Activated naive CD8-positive, alpha-beta T cell treated with anti-CD3 and anti-CD28 coated beads, Interleukin-2, amount 10 ng/mL, durations not matched to agents 7 days and 5 days (primary cell): ENCODE data around the gene PRUNE1. TPM values are rescaled to one million over a fixed set of nuclear protein-coding genes. Genes with fewer than 3 reads are reported as not detected.

Source experiments
- ATAC-seq: fragments of 150-1000 bp; cut with Tn5 transposase; one replicate; pipeline ENCODE4 v1.10.0; 2021; ENCODE audit warnings: low read depth, moderate library complexity
- POLR2A ChIA-PET: fragments of 350-600 bp; sonication (Branson Sonifier 250); formaldehyde crosslinking; loops from one replicate; lab custom pipeline; 2021; ENCODE audit warnings: antibody characterized with exemption; lab: Charles Lee
- DNase-seq: peaks from one replicate; pipeline ENCODE4 v3.0.0; 2021
- H3K27ac Mint-ChIP-seq: one replicate; pipeline ENCODE4 v1.8.0; 2022; ENCODE audit warnings: mild to moderate bottlenecking, mixed read lengths
- H3K27me3 Mint-ChIP-seq: one replicate; pipeline ENCODE4 v1.8.0; 2022; ENCODE audit warnings: mild to moderate bottlenecking, moderate library complexity, mixed read lengths
- H3K36me3 Mint-ChIP-seq: one replicate; pipeline ENCODE4 v1.8.0; 2021; ENCODE audit warnings: mild to moderate bottlenecking, mixed read lengths
- H3K4me1 Mint-ChIP-seq: one replicate; pipeline ENCODE4 v1.8.0; 2021; ENCODE audit warnings: mixed read lengths
- H3K4me3 Mint-ChIP-seq: one replicate; pipeline ENCODE4 v1.8.0; 2022; ENCODE audit warnings: mild to moderate bottlenecking, moderate library complexity, mixed read lengths
- H3K9me3 Mint-ChIP-seq: one replicate; pipeline ENCODE4 v1.8.0; 2021; ENCODE audit warnings: mixed read lengths
- total RNA-seq, 2 experiments: library from RNA; stranded (reverse); gene quantifications; one replicate each; pipeline ENCODE4 v1.2.3, GENCODE V29; 2021

Gene PRUNE1
- total RNA-seq, 2 experiments from 2014 or later: 22.9 to 23.2 TPM

GRCh38 chr1:150985179-150985825 lies 22.9 kb upstream of the PRUNE1 start:
- Mint-ChIP-seq H3K27me3 (peaks cover 4% of the 10 kb centered on the region), H3K4me3 (no peak overlapping the region), H3K27ac (no peak overlapping the region), H3K9me3 (no peaks in the 10 kb centered on the region), H3K36me3 (no peaks in the 10 kb centered on the region), H3K4me1 (peaks cover 9% of the 10 kb centered on the region)
- ATAC-seq: no peak
- POLR2A ChIA-PET: no interaction called here
- no peak for DNase-seq

- Mint-ChIP-seq H3K9me3 (no peaks in the 10 kb centered on the region), H3K27ac (no peak overlapping the region), H3K36me3 (no peaks in the 10 kb centered on the region), H3K4me3 (no peak overlapping the region), H3K27me3 (peaks cover 4% of the 10 kb centered on the region), H3K4me1 (peaks cover 9% of the 10 kb centered on the region)
- ATAC-seq: no peak
- POLR2A ChIA-PET: no interaction called here
- DNase-seq: no peak
Measured at GRCh38 chr1:150987924-150988323, 20.3 kb upstream of the PRUNE1 start.

- no peak for DNase-seq
- H3K9me3 Mint-ChIP-seq: no peaks in the 10 kb centered on the region
Measured at GRCh38 chr1:150992626-150993025, 15.6 kb upstream of the PRUNE1 start.

GRCh38 chr1:150994248-150994647 lies 14.0 kb upstream of the PRUNE1 start:
- Mint-ChIP-seq H3K4me1 (peaks cover 5% of the 10 kb centered on the region), H3K36me3 (no peaks in the 10 kb centered on the region), H3K27ac (no peak overlapping the region), H3K9me3 (no peaks in the 10 kb centered on the region), H3K4me3 (no peak overlapping the region), H3K27me3 (no peaks in the 10 kb centered on the region)
- DNase-seq (no peak), ATAC-seq (no peak)
- POLR2A ChIA-PET: interaction anchor here (1.5 kb wide), 1 partner anchor 25 kb away, joined by 6 read pairs; no protein-coding TSS in a partner anchor

More at GRCh38 chr1:150992626-150993025, 15.6 kb upstream of the PRUNE1 start:
- Mint-ChIP-seq H3K4me3 (no peak overlapping the region), H3K27me3 (no peaks in the 10 kb centered on the region), H3K27ac (no peak overlapping the region), H3K4me1 (peaks cover 14% of the 10 kb centered on the region), H3K36me3 (no peaks in the 10 kb centered on the region)
- POLR2A ChIA-PET: no interaction called here
- no peak for ATAC-seq

GRCh38 chr1:150995460-150995859 lies 12.8 kb upstream of the PRUNE1 start:
- POLR2A ChIA-PET: no interaction called here
- peak overlapping the region; percentile 21 for H3K27ac Mint-ChIP-seq
- H3K9me3 Mint-ChIP-seq: no peaks in the 10 kb centered on the region
- H3K4me3 Mint-ChIP-seq: no peak overlapping the region
- ATAC-seq (no peak), DNase-seq (no peak)
- H3K27me3 Mint-ChIP-seq: no peaks in the 10 kb centered on the region
- H3K4me1 Mint-ChIP-seq: peaks cover 10% of the 10 kb centered on the region
- peaks cover 4% of the 10 kb centered on the region for H3K36me3 Mint-ChIP-seq

- Mint-ChIP-seq H3K27ac (peak overlapping the region; percentile 21), H3K4me1 (peaks cover 12% of the 10 kb centered on the region), H3K4me3 (no peak overlapping the region), H3K36me3 (peaks cover 6% of the 10 kb centered on the region), H3K27me3 (no peaks in the 10 kb centered on the region), H3K9me3 (no peaks in the 10 kb centered on the region)
- no peak for ATAC-seq
- POLR2A ChIA-PET: no interaction called here
- no peak for DNase-seq
Measured at GRCh38 chr1:150995896-150996295, 12.4 kb upstream of the PRUNE1 start.

GRCh38 chr1:150997126-150997872 lies 10.9 kb upstream of the PRUNE1 start:
- H3K27ac Mint-ChIP-seq: no peak overlapping the region

GRCh38 chr1:150997949-150998348 lies 10.3 kb upstream of the PRUNE1 start:
- POLR2A ChIA-PET: no interaction called here
- Mint-ChIP-seq H3K27me3 (no peaks in the 10 kb centered on the region), H3K27ac (no peak overlapping the region), H3K9me3 (no peaks in the 10 kb centered on the region), H3K36me3 (peaks cover 8% of the 10 kb centered on the region), H3K4me3 (no peak overlapping the region), H3K4me1 (peaks cover 24% of the 10 kb centered on the region)
- ATAC-seq (no peak), DNase-seq (no peak)

More at GRCh38 chr1:150997126-150997872, 10.9 kb upstream of the PRUNE1 start:
- DNase-seq (no peak), ATAC-seq (peak; percentile 6)
- POLR2A ChIA-PET: no interaction called here
- Mint-ChIP-seq H3K4me3 (no peak overlapping the region), H3K27me3 (no peaks in the 10 kb centered on the region), H3K9me3 (no peaks in the 10 kb centered on the region), H3K36me3 (peaks cover 8% of the 10 kb centered on the region), H3K4me1 (peaks cover 18% of the 10 kb centered on the region)

- POLR2A ChIA-PET: no interaction called here
- H3K36me3 Mint-ChIP-seq: peaks cover 8% of the 10 kb centered on the region
- no peak overlapping the region for H3K27ac Mint-ChIP-seq
- DNase-seq (no peak), ATAC-seq (peak; percentile 24)
- no peaks in the 10 kb centered on the region for H3K9me3 Mint-ChIP-seq
- no peak overlapping the region for H3K4me3 Mint-ChIP-seq
- H3K27me3 Mint-ChIP-seq: no peaks in the 10 kb centered on the region
- peaks cover 32% of the 10 kb centered on the region for H3K4me1 Mint-ChIP-seq
Measured at GRCh38 chr1:150999051-150999674, 9.1 kb upstream of the PRUNE1 start.

- Mint-ChIP-seq H3K27me3 (no peaks in the 10 kb centered on the region), H3K9me3 (no peaks in the 10 kb centered on the region), H3K4me1 (peaks cover 38% of the 10 kb centered on the region), H3K36me3 (peaks cover 8% of the 10 kb centered on the region), H3K4me3 (no peak overlapping the region), H3K27ac (no peak overlapping the region)
- no peak for ATAC-seq
- POLR2A ChIA-PET: interaction anchor here (0.6 kb wide), 1 partner anchor 89 kb away, joined by 4 read pairs; no protein-coding TSS in a partner anchor
- DNase-seq: no peak
Measured at GRCh38 chr1:150999926-151000325, 8.3 kb upstream of the PRUNE1 start.

- no peaks in the 10 kb centered on the region for H3K9me3 Mint-ChIP-seq
- DNase-seq: no peak
- H3K27ac Mint-ChIP-seq: no peak overlapping the region
- peaks cover 40% of the 10 kb centered on the region for H3K4me1 Mint-ChIP-seq
- H3K27me3 Mint-ChIP-seq: no peaks in the 10 kb centered on the region
- ATAC-seq: no peak
- POLR2A ChIA-PET: interaction anchor here (0.6 kb wide), 1 partner anchor 89 kb away, joined by 4 read pairs; no protein-coding TSS in a partner anchor
- H3K36me3 Mint-ChIP-seq: peaks cover 8% of the 10 kb centered on the region
- H3K4me3 Mint-ChIP-seq: no peak overlapping the region
Measured at GRCh38 chr1:151000408-151000807, 7.8 kb upstream of the PRUNE1 start.

GRCh38 chr1:151001602-151002001 lies 6.6 kb upstream of the PRUNE1 start:
- H3K36me3 Mint-ChIP-seq: peaks cover 8% of the 10 kb centered on the region
- no peak overlapping the region for H3K4me3 Mint-ChIP-seq
- no peak for DNase-seq
- H3K9me3 Mint-ChIP-seq: no peaks in the 10 kb centered on the region
- H3K4me1 Mint-ChIP-seq: peaks cover 43% of the 10 kb centered on the region
- no peak overlapping the region for H3K27ac Mint-ChIP-seq
- POLR2A ChIA-PET: interaction anchor here (1.0 kb wide), 1 partner anchor 24 kb away, joined by 3 read pairs; no protein-coding TSS in a partner anchor
- no peaks in the 10 kb centered on the region for H3K27me3 Mint-ChIP-seq
- ATAC-seq: no peak

GRCh38 chr1:151002051-151002450 lies 6.2 kb upstream of the PRUNE1 start:
- H3K36me3 Mint-ChIP-seq: peaks cover 8% of the 10 kb centered on the region
- no peak overlapping the region for H3K27ac Mint-ChIP-seq
- peaks cover 47% of the 10 kb centered on the region for H3K4me1 Mint-ChIP-seq
- POLR2A ChIA-PET: no interaction called here
- no peak for ATAC-seq
- H3K4me3 Mint-ChIP-seq: no peak overlapping the region
- H3K9me3 Mint-ChIP-seq: no peaks in the 10 kb centered on the region
- DNase-seq: no peak
- no peaks in the 10 kb centered on the region for H3K27me3 Mint-ChIP-seq
